Large intestine (tissue), 3 donors: ENCODE data around the gene TMEM154. TPM values are rescaled to one million over a fixed set of nuclear protein-coding genes. Genes with fewer than 3 reads are reported as not detected.

Experiments
- DNase-seq, 2 donors: peaks; one replicate each; pipeline versions ENCODE4 v3.0.0 to v3.0.0-alpha.2; 2013
- H3K27ac ChIP-seq: one replicate; pipeline ENCODE4 v1.5.1; 2013; ENCODE audit warnings: low read length
- H3K27me3 ChIP-seq: 2 replicates; pipeline ENCODE4 v1.6.1; 2013; ENCODE audit warnings: low read length; ENCODE audit not compliant: control insufficient read depth, insufficient read depth
- H3K36me3 ChIP-seq: 2 replicates; pipeline ENCODE4 v1.6.1; 2013; ENCODE audit warnings: low read length; ENCODE audit not compliant: control insufficient read depth, insufficient read depth
- H3K4me1 ChIP-seq: one replicate; pipeline ENCODE4 v1.6.1; 2013; ENCODE audit warnings: low read length; ENCODE audit not compliant: control insufficient read depth, insufficient read depth
- H3K4me3 ChIP-seq: one replicate; pipeline ENCODE4 v1.5.1; 2013; ENCODE audit warnings: low read length
- H3K9me3 ChIP-seq: one replicate; pipeline ENCODE4 v1.6.1; 2013; ENCODE audit warnings: mild to moderate bottlenecking, low read depth, low read length, moderate library complexity; ENCODE audit not compliant: control insufficient read depth
- WGBS: methylation state at CpG from one replicate; pipeline ENCODE4 v1.1.5; 2013; ENCODE audit warnings: low lambda C conversion rate; ENCODE audit not compliant: insufficient coverage; 5-methylcytosine and 5-hydroxymethylcytosine counted together
- polyA plus RNA-seq: library from polyadenylated mRNA; unstranded; fragments of 120-200 nt; gene quantifications from one replicate; pipeline ENCODE4 v1.2.1, GENCODE V29; 2013

The TMEM154 gene
- polyA plus RNA-seq, 1 donor: 0.90 TPM

DNA sequence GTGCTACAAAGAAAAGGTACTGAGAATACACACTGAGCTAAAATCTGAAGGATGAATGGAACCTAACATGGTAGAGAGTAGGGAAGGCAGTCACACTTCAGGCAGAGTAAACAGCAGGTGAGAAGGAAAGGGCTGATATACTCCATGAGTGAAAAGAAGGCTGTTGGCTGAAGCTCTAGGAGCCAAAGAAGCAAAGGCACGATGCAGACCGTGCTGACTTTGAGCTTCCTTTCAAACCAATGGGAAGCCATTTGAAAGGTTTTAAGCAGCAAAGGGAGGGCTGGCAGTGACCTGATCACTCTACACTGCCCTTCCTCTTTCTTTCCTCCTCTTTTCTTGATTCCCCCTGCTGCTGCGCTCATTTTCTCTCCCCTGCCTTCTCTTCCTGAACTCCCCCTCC, 66.4 kb downstream of the TMEM154 start:
- H3K27me3 ChIP-seq: no peaks in the 10 kb centered on the region
- no peak for DNase-seq
- H3K9me3 ChIP-seq: no peaks in the 10 kb centered on the region
- 100% methylated on average over 1 of the region's 3 CpGs for WGBS
- no peak overlapping the region for H3K27ac ChIP-seq
- no peak overlapping the region for H3K4me3 ChIP-seq
- H3K4me1 ChIP-seq: no peaks in the 10 kb centered on the region
- H3K36me3 ChIP-seq: no peaks in the 10 kb centered on the region

DNA sequence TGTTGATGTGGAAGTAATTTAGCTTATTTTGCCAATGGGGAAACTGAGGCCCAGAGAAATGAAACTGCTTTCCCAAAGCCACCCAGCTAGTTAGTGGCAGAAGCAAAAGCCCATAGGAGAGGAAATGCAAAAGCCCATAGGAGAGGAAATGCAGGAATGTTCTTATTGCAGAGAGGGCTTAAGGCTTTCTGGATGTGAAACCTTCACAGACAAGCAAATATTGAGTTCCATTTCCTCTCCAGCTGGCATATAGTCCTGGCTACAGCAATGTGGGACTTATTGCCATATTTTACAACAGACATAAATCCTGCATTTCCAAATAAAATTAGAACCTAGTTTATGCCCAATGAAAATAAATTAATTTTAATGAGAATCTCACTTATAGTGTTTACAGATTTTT, 69.7 kb downstream of the TMEM154 start:
- Histone ChIP-seq H3K4me3 (no peak overlapping the region), H3K36me3 (no peaks in the 10 kb centered on the region), H3K9me3 (no peaks in the 10 kb centered on the region), H3K4me1 (no peaks in the 10 kb centered on the region), H3K27me3 (no peaks in the 10 kb centered on the region), H3K27ac (no peak overlapping the region)
- DNase-seq: no peak

DNA sequence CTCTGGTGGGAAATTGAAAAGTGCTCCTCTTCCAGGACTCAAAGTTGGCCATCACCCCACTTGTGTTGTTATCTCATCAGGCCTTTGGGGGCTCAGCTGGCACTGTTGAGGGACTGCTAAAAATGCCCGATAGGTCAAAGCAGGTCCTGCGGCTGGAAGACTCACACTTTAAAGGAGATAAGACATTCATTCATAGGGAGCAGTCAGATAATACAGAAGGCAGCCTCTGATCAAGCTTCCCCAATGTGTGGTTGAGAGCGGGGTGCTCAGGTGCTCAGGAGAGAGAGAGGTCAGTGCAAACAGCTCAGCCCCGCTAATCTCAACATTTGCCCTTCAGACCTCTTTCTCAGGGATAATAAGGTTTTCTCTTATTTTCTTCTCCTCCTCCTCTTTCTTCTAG, 70.3 kb downstream of the TMEM154 start:
- no peak for DNase-seq
- WGBS: no CpG with 5 or more reads among the region's 4 CpGs

DNA sequence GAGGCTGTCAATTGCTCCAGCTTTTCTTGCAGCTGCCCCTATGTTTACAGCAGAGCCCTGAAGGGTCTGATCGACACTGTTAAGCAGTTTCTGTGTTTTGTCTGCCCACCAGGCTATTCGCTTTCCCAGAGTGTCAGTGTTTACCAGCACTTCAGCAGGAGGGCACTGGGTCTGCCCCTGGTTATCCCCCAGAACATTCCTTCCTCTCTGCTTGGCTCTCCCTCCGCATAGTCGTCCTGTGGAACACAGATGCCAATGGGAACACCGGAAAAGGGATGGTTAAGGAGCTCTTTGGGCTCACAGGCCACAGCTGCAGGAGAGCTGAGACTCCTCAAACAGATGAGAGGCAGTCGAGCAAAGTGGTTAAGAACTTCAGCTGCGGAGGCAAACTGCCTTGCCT, 72.6 kb downstream of the TMEM154 start:
- H3K27me3 ChIP-seq: no peaks in the 10 kb centered on the region
- DNase-seq: no peak
- H3K9me3 ChIP-seq: no peaks in the 10 kb centered on the region
- H3K36me3 ChIP-seq: no peaks in the 10 kb centered on the region
- WGBS: no CpG with 5 or more reads among the region's 7 CpGs
- H3K4me3 ChIP-seq: no peak overlapping the region
- H3K27ac ChIP-seq: no peak overlapping the region
- no peaks in the 10 kb centered on the region for H3K4me1 ChIP-seq

More for the DNA sequence above, 70.3 kb downstream of the TMEM154 start:
- H3K4me1 ChIP-seq: no peaks in the 10 kb centered on the region
- no peak overlapping the region for H3K4me3 ChIP-seq
- H3K27ac ChIP-seq: no peak overlapping the region
- no peaks in the 10 kb centered on the region for H3K9me3 ChIP-seq
- no peaks in the 10 kb centered on the region for H3K36me3 ChIP-seq
- no peaks in the 10 kb centered on the region for H3K27me3 ChIP-seq

DNA sequence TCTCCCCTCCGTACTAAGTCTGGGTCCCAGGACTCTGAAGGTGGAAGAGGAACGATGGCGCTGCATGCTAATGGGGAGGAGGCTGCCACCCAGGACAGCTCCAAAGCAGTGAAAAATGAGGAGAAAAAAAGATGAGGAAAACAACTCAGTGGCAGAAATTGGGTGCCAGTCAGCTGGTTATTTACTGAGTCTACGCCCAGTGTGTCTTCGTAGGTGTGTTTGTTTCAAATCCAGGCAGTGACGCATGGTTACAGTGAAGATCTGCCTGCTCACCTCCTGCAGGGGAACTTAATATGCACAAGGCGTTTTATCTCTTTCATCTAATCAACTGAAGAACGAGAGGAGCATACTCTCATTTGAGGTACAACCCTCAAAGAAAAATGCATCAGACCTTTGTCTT, 73.0 kb downstream of the TMEM154 start:
- H3K9me3 ChIP-seq: no peaks in the 10 kb centered on the region
- H3K27ac ChIP-seq: no peak overlapping the region
- H3K4me3 ChIP-seq: no peak overlapping the region
- no CpG with 5 or more reads among the region's 8 CpGs for WGBS
- H3K27me3 ChIP-seq: no peaks in the 10 kb centered on the region
- no peak for DNase-seq
- H3K36me3 ChIP-seq: no peaks in the 10 kb centered on the region
- H3K4me1 ChIP-seq: no peaks in the 10 kb centered on the region

DNA sequence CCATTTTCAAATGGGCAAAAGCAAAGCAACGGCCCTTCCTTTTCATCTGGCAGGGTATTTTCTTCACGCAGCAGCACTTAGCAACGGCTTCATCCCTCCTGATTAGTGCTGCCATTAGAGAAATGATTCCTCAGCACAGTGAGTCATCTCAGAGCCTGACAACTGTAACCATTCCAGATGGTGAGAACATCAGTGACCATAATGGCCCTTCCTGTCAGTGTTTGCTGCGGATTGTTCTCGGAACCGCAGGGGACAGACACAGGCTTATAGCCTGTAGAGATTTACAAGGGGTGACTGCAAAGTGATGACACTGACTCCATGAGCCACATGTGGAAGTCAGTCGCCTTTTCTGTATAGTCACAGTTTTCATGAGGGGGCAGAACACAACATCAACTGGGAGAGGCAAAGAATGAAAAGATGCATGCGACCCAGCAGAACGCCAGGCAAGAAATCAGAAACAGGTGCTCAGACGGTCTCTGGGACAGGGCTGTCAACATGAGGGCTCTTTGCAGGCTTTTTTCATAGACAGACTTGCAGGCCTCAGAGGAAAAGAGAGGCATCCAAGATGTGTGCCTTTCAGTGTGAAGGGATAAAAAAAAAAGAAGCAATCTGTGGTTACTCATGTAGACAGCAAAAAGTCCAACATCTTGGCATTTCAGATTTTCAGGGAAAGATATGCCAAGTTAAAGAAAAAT, 74.0 kb downstream of the TMEM154 start:
- no peak overlapping the region for H3K27ac ChIP-seq
- no peaks in the 10 kb centered on the region for H3K9me3 ChIP-seq
- DNase-seq: no peak
- 80% methylated on average over 1 of the region's 10 CpGs for WGBS
- H3K27me3 ChIP-seq: no peaks in the 10 kb centered on the region
- no peaks in the 10 kb centered on the region for H3K4me1 ChIP-seq
- no peaks in the 10 kb centered on the region for H3K36me3 ChIP-seq
- no peak overlapping the region for H3K4me3 ChIP-seq

DNA sequence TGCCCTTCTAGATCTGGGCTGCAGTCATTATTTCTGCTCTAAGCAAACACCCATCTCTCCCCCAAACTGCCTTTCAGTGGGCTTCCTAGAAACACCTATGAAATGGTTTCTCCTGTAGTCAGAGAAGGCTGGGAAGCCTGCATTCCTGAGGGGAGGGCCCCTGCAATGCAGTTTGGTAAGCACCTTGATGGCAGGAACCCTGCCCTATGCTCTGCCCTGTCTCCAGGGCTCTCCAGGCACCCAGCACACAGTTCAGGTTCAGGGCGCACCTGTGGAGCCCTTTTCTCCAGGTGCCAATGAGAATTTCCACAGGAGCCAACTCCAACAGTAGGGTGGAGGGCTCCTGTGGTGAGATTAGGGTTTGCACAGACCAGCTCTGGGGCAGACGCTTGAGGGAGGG, 74.8 kb downstream of the TMEM154 start:
- H3K27ac ChIP-seq: no peak overlapping the region
- no CpG with 5 or more reads among the region's 2 CpGs for WGBS

DNA sequence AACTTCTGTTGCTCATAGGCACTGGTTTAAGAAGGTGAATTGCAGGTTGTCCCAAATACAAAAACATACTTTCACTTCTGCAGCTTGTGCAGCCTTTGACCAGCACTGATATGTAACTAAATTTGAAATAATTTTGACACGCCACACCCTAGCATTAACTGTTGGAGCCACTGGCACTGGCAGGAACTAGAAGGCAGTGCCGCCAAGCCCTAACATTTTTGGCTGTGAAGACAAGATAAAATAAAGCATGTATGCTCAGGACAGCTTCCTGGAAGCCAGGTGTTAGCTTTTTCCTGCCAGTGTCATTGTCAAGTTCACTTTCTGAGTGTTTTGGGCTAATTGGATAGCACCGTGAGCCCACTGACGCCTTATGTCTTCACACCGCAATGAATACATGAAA, 78.6 kb downstream of the TMEM154 start:
- WGBS: 100% methylated on average over 1 of the region's 5 CpGs
- no peak overlapping the region for H3K27ac ChIP-seq
- H3K36me3 ChIP-seq: no peaks in the 10 kb centered on the region
- no peak overlapping the region for H3K4me3 ChIP-seq
- H3K27me3 ChIP-seq: no peaks in the 10 kb centered on the region
- no peaks in the 10 kb centered on the region for H3K4me1 ChIP-seq
- DNase-seq: no peak
- no peaks in the 10 kb centered on the region for H3K9me3 ChIP-seq

More for the DNA sequence above, 74.8 kb downstream of the TMEM154 start:
- Histone ChIP-seq H3K4me3 (no peak overlapping the region), H3K36me3 (no peaks in the 10 kb centered on the region), H3K27me3 (no peaks in the 10 kb centered on the region), H3K9me3 (no peaks in the 10 kb centered on the region), H3K4me1 (no peaks in the 10 kb centered on the region)
- no peak for DNase-seq

DNA sequence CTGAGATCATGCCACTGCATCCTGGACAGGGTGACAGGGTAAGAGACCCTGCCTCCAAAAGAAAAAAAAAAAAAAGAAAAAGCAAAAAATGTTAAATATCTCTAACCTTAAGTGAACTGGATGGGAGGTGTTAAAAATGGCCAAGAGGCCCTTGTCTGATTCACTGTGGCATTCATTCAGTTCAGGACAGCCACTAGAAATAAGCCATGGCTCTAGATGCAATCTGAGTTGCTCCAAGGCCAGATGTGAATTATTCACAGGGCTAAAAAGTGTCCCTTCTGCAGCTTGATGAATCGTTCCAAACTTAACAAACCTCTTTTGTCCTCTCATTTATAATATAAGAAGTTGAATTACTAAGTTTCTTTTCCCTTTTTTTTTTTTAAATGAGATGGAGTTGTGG, 80.2 kb downstream of the TMEM154 start:
- Histone ChIP-seq H3K27me3 (no peaks in the 10 kb centered on the region), H3K9me3 (no peaks in the 10 kb centered on the region), H3K4me1 (no peaks in the 10 kb centered on the region), H3K36me3 (no peaks in the 10 kb centered on the region), H3K4me3 (no peak overlapping the region), H3K27ac (no peak overlapping the region)
- no peak for DNase-seq
- WGBS: 100% methylated on average over 1 of the region's 1 CpG

DNA sequence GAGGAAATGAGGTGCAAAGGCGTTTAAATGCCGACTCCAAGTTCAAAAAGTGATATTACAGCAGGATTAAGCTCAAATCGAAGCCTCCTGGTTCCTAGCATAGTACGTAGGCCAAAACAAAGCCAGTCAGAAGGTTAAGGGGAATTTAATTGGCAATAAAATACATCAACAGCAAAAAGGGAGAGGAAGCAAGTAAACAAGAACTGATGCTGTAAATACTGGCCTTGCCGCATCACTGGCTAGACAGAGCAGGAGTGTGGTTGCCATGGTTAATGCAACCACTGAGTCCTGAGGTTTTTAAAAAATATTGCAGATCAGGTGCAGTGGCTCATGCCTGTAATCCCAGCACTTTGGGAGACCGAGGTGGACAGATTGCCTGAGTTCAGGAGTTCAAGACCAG, 80.7 kb downstream of the TMEM154 start:
- H3K4me1 ChIP-seq: no peaks in the 10 kb centered on the region
- no peaks in the 10 kb centered on the region for H3K9me3 ChIP-seq
- no peaks in the 10 kb centered on the region for H3K36me3 ChIP-seq
- WGBS: 83% methylated on average over 1 of the region's 6 CpGs
- DNase-seq: no peak
- no peaks in the 10 kb centered on the region for H3K27me3 ChIP-seq
- H3K4me3 ChIP-seq: no peak overlapping the region
- no peak overlapping the region for H3K27ac ChIP-seq

DNA sequence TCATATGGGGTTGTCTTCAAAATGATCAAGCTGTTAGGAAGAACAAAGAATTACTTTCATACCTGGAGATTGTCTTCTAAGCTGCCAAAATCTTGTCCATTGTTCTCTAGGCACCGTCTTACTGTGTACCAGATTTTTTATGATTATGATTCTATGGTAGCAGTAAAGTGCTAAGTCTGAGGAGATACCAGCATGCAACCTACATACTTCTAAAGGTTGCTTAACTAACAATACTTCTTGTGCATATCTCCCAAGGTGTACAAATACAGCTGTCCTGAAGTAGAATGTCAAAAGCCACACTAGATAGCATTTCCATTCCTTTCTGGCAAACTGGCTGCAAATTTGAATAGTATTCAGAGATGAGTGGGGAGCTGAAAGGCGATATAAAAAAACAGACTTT, 81.3 kb downstream of the TMEM154 start:
- WGBS: 88% methylated on average over 1 of the region's 2 CpGs

More for the DNA sequence above, 81.3 kb downstream of the TMEM154 start:
- H3K4me3 ChIP-seq: no peak overlapping the region
- H3K36me3 ChIP-seq: no peaks in the 10 kb centered on the region
- H3K9me3 ChIP-seq: no peaks in the 10 kb centered on the region
- H3K27me3 ChIP-seq: no peaks in the 10 kb centered on the region
- DNase-seq: no peak
- H3K4me1 ChIP-seq: no peaks in the 10 kb centered on the region
- no peak overlapping the region for H3K27ac ChIP-seq
